H9 (cell line): ENCODE results near the gene NRP1. TPM values are rescaled to one million over a fixed set of nuclear protein-coding genes. Genes with fewer than 3 reads are reported as not detected.

Source experiments
- DNase-seq: peaks from one replicate; pipeline ENCODE4 v3.0.0-alpha.2; 2017
- H2AFZ ChIP-seq: one replicate; pipeline ENCODE4 v1.6.1; 2013; ENCODE audit warnings: mild to moderate bottlenecking, low read length, control low read depth, moderate library complexity
- H2AK5ac ChIP-seq: 2 replicates; pipeline ENCODE4 v1.6.1; 2013; ENCODE audit warnings: low read length, control low read depth, mixed read lengths; ENCODE audit not compliant: insufficient read length
- H2BK120ac ChIP-seq: one replicate; pipeline ENCODE4 v1.6.1; 2013; ENCODE audit warnings: low read depth, mild to moderate bottlenecking, low read length, control low read depth, inconsistent platforms; ENCODE audit not compliant: poor library complexity, severe bottlenecking
- H2BK12ac ChIP-seq: 2 replicates; pipeline ENCODE4 v1.6.1; 2013; ENCODE audit warnings: low read length, control low read depth, mixed read lengths, low read depth; ENCODE audit not compliant: insufficient read length
- H2BK15ac ChIP-seq: 2 replicates; pipeline ENCODE4 v1.6.1; 2013; ENCODE audit warnings: low read depth, low read length, control low read depth
- H2BK20ac ChIP-seq: one replicate; pipeline ENCODE4 v1.6.1; 2013; ENCODE audit warnings: low read depth, mild to moderate bottlenecking, low read length, control low read depth, inconsistent platforms; ENCODE audit not compliant: poor library complexity, severe bottlenecking
- H2BK5ac ChIP-seq: 2 replicates; pipeline ENCODE4 v1.6.1; 2013; ENCODE audit warnings: low read length, control low read depth, mixed read lengths; ENCODE audit not compliant: insufficient read length
- H3K14ac ChIP-seq: 2 replicates; pipeline ENCODE4 v1.6.1; 2013; ENCODE audit warnings: low read length, control low read depth; ENCODE audit not compliant: insufficient read depth
- H3K18ac ChIP-seq: 2 replicates; pipeline ENCODE4 v1.6.1; 2013; ENCODE audit warnings: low read depth, mild to moderate bottlenecking, mixed read lengths, low read length, control low read depth; ENCODE audit not compliant: insufficient read length
- H3K23ac ChIP-seq: 2 replicates; pipeline ENCODE4 v1.6.1; 2013; ENCODE audit warnings: low read length, control low read depth, mixed read lengths, low read depth; ENCODE audit not compliant: insufficient read length
- H3K23me2 ChIP-seq: 2 replicates; pipeline ENCODE4 v1.6.1; 2013; ENCODE audit warnings: low read depth, mild to moderate bottlenecking, mixed read lengths, low read length, control low read depth; ENCODE audit not compliant: insufficient read length, poor library complexity, severe bottlenecking
- H3K27ac ChIP-seq: 2 replicates; pipeline ENCODE4 v1.5.1; 2013; ENCODE audit warnings: low read length, control low read depth, mixed read lengths, low read depth; ENCODE audit not compliant: insufficient read length
- H3K27me3 ChIP-seq: 2 replicates; pipeline ENCODE4 v1.6.1; 2013; ENCODE audit warnings: low read length, control low read depth, inconsistent platforms; ENCODE audit not compliant: insufficient read depth
- H3K4ac ChIP-seq: 2 replicates; pipeline ENCODE4 v1.6.1; 2013; ENCODE audit warnings: low read depth, mild to moderate bottlenecking, control low read depth, inconsistent platforms, low read length, moderate library complexity
- H3K4me1 ChIP-seq: 2 replicates; pipeline ENCODE4 v1.6.1; 2013; ENCODE audit warnings: low read length, control low read depth, inconsistent platforms; ENCODE audit not compliant: insufficient read depth
- H3K4me2 ChIP-seq: 2 replicates; pipeline ENCODE4 v1.6.1; 2013; ENCODE audit warnings: low read length, control low read depth, mixed read lengths; ENCODE audit not compliant: insufficient read length, insufficient read depth
- H3K56ac ChIP-seq: 2 replicates; pipeline ENCODE4 v1.6.1; 2013; ENCODE audit warnings: low read depth, mild to moderate bottlenecking, mixed read lengths, low read length, control low read depth; ENCODE audit not compliant: insufficient read length
- H3K79me1 ChIP-seq: 2 replicates; pipeline ENCODE4 v1.6.1; 2013; ENCODE audit warnings: low read depth, mild to moderate bottlenecking, moderate library complexity, low read length, control low read depth, inconsistent platforms; ENCODE audit not compliant: insufficient read depth, poor library complexity, severe bottlenecking
- H3K79me2 ChIP-seq: 2 replicates; pipeline ENCODE4 v1.6.1; 2013; ENCODE audit warnings: low read length, control low read depth, inconsistent platforms; ENCODE audit not compliant: insufficient read depth
- H3K9ac ChIP-seq: 2 replicates; pipeline ENCODE4 v1.6.1; 2013; ENCODE audit warnings: low read length, control low read depth, mixed read lengths; ENCODE audit not compliant: insufficient read length; ENCODE audit errors: extremely low read depth
- H3K9me3 ChIP-seq: one replicate; pipeline ENCODE4 v1.6.1; 2013; ENCODE audit warnings: low read depth, low read length, inconsistent platforms; ENCODE audit not compliant: control insufficient read depth
- H3T11ph ChIP-seq: one replicate; pipeline ENCODE4 v1.6.1; 2013; ENCODE audit warnings: mild to moderate bottlenecking, low read length, control low read depth, inconsistent platforms
- H4K20me1 ChIP-seq: one replicate; pipeline ENCODE4 v1.6.1; 2013; ENCODE audit not compliant: control insufficient read depth, insufficient read length, insufficient read depth
- H4K5ac ChIP-seq: 2 replicates; pipeline ENCODE4 v1.6.1; 2013; ENCODE audit warnings: low read depth, mild to moderate bottlenecking, mixed read lengths, low read length, control low read depth; ENCODE audit not compliant: insufficient read length
- H4K8ac ChIP-seq: replicated peaks from 2 replicates; pipeline ENCODE4 v1.6.1; 2013; ENCODE audit warnings: low read length, control low read depth, mixed read lengths, low read depth; ENCODE audit not compliant: insufficient read length
- H4K91ac ChIP-seq: 2 replicates; pipeline ENCODE4 v1.6.1; 2013; ENCODE audit warnings: low read depth, mild to moderate bottlenecking, moderate library complexity, mixed read lengths, low read length, control low read depth; ENCODE audit not compliant: insufficient read length
- H3K27ac Mint-ChIP-seq, 3 experiments: 2 replicates in 2 of 3; 3 replicates in 1 of 3; pipeline ENCODE4 v1.8.0; 2020 to 2021; ENCODE audit warnings: mixed read lengths in 3 of 3, mild to moderate bottlenecking in 1 of 3, moderate library complexity in 1 of 3
- H3K27me3 Mint-ChIP-seq: 2 replicates; pipeline ENCODE4 v1.8.0; 2021; ENCODE audit warnings: low read depth, mild to moderate bottlenecking, moderate library complexity, mixed read lengths
- H3K36me3 Mint-ChIP-seq, 3 experiments: 2 replicates in 2 of 3; 3 replicates in 1 of 3; pipeline ENCODE4 v1.8.0; 2020 to 2021; ENCODE audit warnings: low read depth in 3 of 3, mixed read lengths in 3 of 3; ENCODE audit not compliant: insufficient read depth in 1 of 3
- H3K4me1 Mint-ChIP-seq, 2 experiments: 2 replicates each; pipeline ENCODE4 v1.8.0; 2020; ENCODE audit warnings: mixed read lengths in 2 of 2
- H3K4me3 Mint-ChIP-seq, 2 experiments: 2 replicates in 1 of 2; 3 replicates in 1 of 2; pipeline ENCODE4 v1.8.0; 2020 to 2021; ENCODE audit warnings: mild to moderate bottlenecking in 2 of 2, mixed read lengths in 2 of 2, moderate library complexity in 1 of 2
- H3K9me3 Mint-ChIP-seq, 2 experiments: 2 replicates in 1 of 2; 3 replicates in 1 of 2; pipeline ENCODE4 v1.8.0; 2020; ENCODE audit warnings: mild to moderate bottlenecking in 2 of 2, mixed read lengths in 2 of 2, moderate library complexity in 1 of 2
- WGBS: extraction: QIAGEN DNeasy Blood & Tissue Kit; methylation state at CpG from one replicate; pipeline ENCODE4 v1.1.7; 2013; ENCODE audit warnings: missing lambda C conversion rate, low lambda C conversion rate, mixed read lengths; ENCODE audit not compliant: insufficient read length; ENCODE audit errors: extremely low coverage; 5-methylcytosine and 5-hydroxymethylcytosine counted together
- total RNA-seq: library from RNA; stranded (reverse); gene quantifications from 2 replicates; pipeline ENCODE4 v1.2.1, GENCODE V29; 2021
- TF ChIP-seq, protein P1 (sequence below): fragments of 200-600 bp; sonication (generic); conservative IDR thresholded peaks from 3 replicates; pipeline ENCODE4 v1.8.0; 2021; ENCODE audit warnings: antibody characterized with exemption, mild to moderate bottlenecking

Gene NRP1
- total RNA-seq, 1 experiment from 2014 or later, result 4.6 TPM

- Histone ChIP-seq H4K5ac (no peak overlapping the region), H2BK5ac (no peak overlapping the region), H3K23ac (no peak overlapping the region), H3K56ac (no peak overlapping the region), H3K4ac (no peak overlapping the region), H2BK12ac (no peak overlapping the region), H2AFZ (no peak overlapping the region), H3K4me1 (0 out of 2 replicates have a peak, but pooled peaks cover 2% of the 10 kb centered on the region), H3K4me2 (no peak overlapping the region), H3K79me1 (no peaks in the 10 kb centered on the region), H3T11ph (no peak overlapping the region), H2BK20ac (no peak overlapping the region), H4K91ac (no peak overlapping the region), H3K14ac (no peak overlapping the region), H3K79me2 (no peaks in the 10 kb centered on the region), H3K9ac (no peak overlapping the region), H2AK5ac (no peak overlapping the region), H3K23me2 (no peaks in the 10 kb centered on the region), H2BK15ac (no peak overlapping the region), H3K9me3 (no peaks in the 10 kb centered on the region), H2BK120ac (no peak overlapping the region), H3K18ac (no peak overlapping the region), H3K27ac (no peak overlapping the region), H3K27me3 (no peaks in the 10 kb centered on the region), H4K20me1 (no peaks in the 10 kb centered on the region), H4K8ac (no peak overlapping the region)
- no peaks in the 10 kb centered on the region for H3K27me3 Mint-ChIP-seq
- no peak overlapping the region for H3K4me3 Mint-ChIP-seq
- peaks cover 11 to 12% of the 10 kb centered on the region in 2 experiments for H3K4me1 Mint-ChIP-seq
- DNase-seq, result no peak
- TF ChIP-seq, protein P1, sequence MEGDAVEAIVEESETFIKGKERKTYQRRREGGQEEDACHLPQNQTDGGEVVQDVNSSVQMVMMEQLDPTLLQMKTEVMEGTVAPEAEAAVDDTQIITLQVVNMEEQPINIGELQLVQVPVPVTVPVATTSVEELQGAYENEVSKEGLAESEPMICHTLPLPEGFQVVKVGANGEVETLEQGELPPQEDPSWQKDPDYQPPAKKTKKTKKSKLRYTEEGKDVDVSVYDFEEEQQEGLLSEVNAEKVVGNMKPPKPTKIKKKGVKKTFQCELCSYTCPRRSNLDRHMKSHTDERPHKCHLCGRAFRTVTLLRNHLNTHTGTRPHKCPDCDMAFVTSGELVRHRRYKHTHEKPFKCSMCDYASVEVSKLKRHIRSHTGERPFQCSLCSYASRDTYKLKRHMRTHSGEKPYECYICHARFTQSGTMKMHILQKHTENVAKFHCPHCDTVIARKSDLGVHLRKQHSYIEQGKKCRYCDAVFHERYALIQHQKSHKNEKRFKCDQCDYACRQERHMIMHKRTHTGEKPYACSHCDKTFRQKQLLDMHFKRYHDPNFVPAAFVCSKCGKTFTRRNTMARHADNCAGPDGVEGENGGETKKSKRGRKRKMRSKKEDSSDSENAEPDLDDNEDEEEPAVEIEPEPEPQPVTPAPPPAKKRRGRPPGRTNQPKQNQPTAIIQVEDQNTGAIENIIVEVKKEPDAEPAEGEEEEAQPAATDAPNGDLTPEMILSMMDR, result no peak
- no peaks in the 10 kb centered on the region for H3K36me3 Mint-ChIP-seq
- no CpG with 5 or more reads among the region's 2 CpGs for WGBS
- no peaks in the 10 kb centered on the region; a peak in 1 of 5 replicates for H3K9me3 Mint-ChIP-seq
- no peak overlapping the region for H3K27ac Mint-ChIP-seq
Measured at GRCh38 chr10:33227489-33227888, 107.0 kb downstream of the NRP1 start.
